ENCODE results near the gene SAMD4A. TPM values are rescaled to one million over a fixed set of nuclear protein-coding genes. Genes with fewer than 3 reads are reported as not detected.

The SAMD4A gene
- total RNA-seq, 6 experiments from 2014 or later: 33.8 to 53.7 (median 41.0) TPM

- H3K27me3 Mint-ChIP-seq (ENCODE audit: insufficient read depth): peaks cover 4% of the 10 kb centered on the region
- H3K9me3 Mint-ChIP-seq: no peaks in the 10 kb centered on the region
- peaks cover 21% of the 10 kb centered on the region for H3K4me1 Mint-ChIP-seq (ENCODE audit: low read depth)
- no peak overlapping the region for H3K4me3 Mint-ChIP-seq
- no peak overlapping the region; the same call in 1 of the 2 replicates for H3K27ac Mint-ChIP-seq
- TF ChIP-seq, protein P1, sequence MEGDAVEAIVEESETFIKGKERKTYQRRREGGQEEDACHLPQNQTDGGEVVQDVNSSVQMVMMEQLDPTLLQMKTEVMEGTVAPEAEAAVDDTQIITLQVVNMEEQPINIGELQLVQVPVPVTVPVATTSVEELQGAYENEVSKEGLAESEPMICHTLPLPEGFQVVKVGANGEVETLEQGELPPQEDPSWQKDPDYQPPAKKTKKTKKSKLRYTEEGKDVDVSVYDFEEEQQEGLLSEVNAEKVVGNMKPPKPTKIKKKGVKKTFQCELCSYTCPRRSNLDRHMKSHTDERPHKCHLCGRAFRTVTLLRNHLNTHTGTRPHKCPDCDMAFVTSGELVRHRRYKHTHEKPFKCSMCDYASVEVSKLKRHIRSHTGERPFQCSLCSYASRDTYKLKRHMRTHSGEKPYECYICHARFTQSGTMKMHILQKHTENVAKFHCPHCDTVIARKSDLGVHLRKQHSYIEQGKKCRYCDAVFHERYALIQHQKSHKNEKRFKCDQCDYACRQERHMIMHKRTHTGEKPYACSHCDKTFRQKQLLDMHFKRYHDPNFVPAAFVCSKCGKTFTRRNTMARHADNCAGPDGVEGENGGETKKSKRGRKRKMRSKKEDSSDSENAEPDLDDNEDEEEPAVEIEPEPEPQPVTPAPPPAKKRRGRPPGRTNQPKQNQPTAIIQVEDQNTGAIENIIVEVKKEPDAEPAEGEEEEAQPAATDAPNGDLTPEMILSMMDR (IDR thresholded peaks at IDR 0.05): no peak
- DNase-seq: no peak
- peaks cover 55% of the 10 kb centered on the region for H3K36me3 Mint-ChIP-seq (ENCODE audit: low read depth)
Measured at GRCh38 chr14:54787261-54787660, 220.3 kb downstream of the SAMD4A start.

DNA sequence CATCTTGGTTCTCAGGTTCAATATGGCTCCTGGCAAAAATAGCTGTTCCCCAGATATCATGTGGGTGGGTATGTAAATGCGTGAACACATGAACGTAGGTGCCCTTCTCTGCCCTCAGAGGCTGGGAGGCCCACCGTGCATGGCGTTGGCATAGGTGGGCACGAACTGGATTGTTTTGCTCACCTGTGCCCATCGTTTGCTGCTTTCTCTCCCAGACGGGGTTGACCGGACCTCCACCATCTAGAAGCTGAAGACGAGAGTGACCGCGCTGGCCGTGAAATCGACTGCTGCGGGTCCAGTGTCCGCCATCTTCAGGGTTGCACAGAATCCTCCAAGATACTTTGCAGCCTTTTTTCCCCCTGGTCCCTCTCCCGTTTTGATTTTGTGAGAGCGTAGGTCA lies 221.8 kb downstream of the SAMD4A start:
- Mint-ChIP-seq H3K4me3 (no peak overlapping the region), H3K36me3 (ENCODE audit: low read depth) (peaks cover 55% of the 10 kb centered on the region), H3K9me3 (no peaks in the 10 kb centered on the region), H3K4me1 (ENCODE audit: low read depth) (peaks cover 21% of the 10 kb centered on the region), H3K27me3 (ENCODE audit: insufficient read depth) (peaks cover 8% of the 10 kb centered on the region), H3K27ac (no peak overlapping the region)
- DNase-seq: no peak
- TF ChIP-seq, protein P1 (IDR thresholded peaks at IDR 0.05): no peak

DNA sequence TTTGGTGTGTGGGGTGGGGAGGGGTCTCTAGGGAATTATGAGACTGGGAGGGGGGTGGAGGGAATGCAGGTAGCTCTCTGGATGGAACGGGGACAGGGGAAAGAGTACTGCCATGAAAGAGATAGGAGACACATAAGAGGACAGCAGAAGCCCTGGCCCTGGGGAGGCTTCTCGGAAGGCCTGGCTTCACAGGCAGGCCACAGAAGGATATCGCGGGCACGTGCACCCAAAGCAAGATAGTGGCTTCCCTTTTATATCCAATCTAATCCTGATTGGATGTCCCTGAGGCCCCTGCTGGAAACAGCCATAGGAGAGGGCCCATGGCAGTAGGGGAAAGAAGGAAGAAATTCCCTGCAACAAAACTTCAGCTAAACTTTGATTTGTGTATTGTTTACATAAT lies 222.2 kb downstream of the SAMD4A start:
- no peak overlapping the region for H3K27ac Mint-ChIP-seq
- peaks cover 21% of the 10 kb centered on the region for H3K4me1 Mint-ChIP-seq (ENCODE audit: low read depth)
- peaks cover 60% of the 10 kb centered on the region for H3K36me3 Mint-ChIP-seq (ENCODE audit: low read depth)
- TF ChIP-seq, protein P1 (IDR thresholded peaks at IDR 0.05): no peak
- no peak overlapping the region for H3K4me3 Mint-ChIP-seq
- H3K9me3 Mint-ChIP-seq: peaks cover under 1% of the 10 kb centered on the region; the same call in 1 of the 2 replicates
- DNase-seq: no peak
- peaks cover 9% of the 10 kb centered on the region for H3K27me3 Mint-ChIP-seq (ENCODE audit: insufficient read depth)

DNA sequence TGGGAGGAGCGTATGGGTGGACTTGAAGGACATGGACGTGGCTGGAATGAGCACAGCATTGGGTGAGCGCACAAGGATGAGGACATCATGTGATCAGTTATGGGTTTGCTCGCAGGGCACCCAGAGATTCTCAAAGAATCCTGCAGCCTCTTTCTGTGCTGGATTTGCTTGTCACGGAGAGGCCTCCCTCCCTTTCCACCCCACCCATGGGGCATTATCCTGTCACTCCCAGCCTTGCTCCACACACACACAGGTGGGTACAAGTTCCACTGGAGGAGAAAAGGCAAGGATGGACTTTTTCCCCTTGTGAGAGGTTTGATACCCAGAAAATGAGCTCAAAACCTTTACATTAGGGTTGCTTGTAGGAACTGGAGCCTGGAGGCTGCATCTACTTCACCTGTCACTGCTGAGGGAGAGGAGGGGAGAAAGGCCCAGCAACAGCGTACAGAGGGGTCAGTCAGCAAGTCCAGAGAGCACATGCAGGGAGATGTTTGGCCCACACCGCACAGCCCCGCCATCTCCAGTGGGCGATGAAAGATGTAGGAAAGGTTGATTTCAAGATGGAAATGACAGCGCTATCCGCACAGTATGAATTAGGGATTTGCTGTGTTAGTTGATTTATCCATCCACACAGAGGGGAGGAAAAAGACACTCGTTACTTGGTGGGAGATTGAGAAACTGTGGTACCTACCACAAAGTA lies 223.0 kb downstream of the SAMD4A start:
- Mint-ChIP-seq H3K36me3 (ENCODE audit: low read depth) (peaks cover 67% of the 10 kb centered on the region), H3K9me3 (peaks cover 8% of the 10 kb centered on the region), H3K27me3 (ENCODE audit: insufficient read depth) (peaks cover 11% of the 10 kb centered on the region), H3K4me1 (ENCODE audit: low read depth) (peaks cover 21% of the 10 kb centered on the region), H3K27ac (no peak overlapping the region; the same call in 1 of the 2 replicates), H3K4me3 (no peak overlapping the region)
- DNase-seq: no peak
- TF ChIP-seq, protein P1 (IDR thresholded peaks at IDR 0.05): no peak

DNA sequence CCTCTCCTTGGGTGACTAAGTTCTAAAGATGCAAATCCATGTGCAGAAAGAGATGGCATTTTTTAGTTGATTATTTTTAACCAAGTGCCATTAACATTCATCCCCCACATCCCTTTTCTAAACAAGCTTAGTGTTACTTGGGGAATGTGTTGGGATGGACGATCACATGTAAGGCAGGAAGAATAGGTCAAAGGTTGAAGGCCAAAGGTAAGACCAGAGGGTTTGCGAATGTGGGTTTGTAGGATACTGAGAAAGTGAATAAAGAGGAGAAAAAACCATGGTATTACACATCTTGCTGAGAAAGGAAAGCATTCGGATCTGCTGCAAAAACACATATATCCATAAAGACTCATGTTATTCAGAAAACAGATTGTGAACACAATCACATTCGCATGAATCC lies 224.1 kb downstream of the SAMD4A start:
- Mint-ChIP-seq H3K36me3 (ENCODE audit: low read depth) (peaks cover 68% of the 10 kb centered on the region), H3K4me3 (no peak overlapping the region), H3K9me3 (peaks cover 17% of the 10 kb centered on the region), H3K27ac (no peak overlapping the region; the same call in 1 of the 2 replicates), H3K4me1 (ENCODE audit: low read depth) (peaks cover 12% of the 10 kb centered on the region), H3K27me3 (ENCODE audit: insufficient read depth) (peaks cover 11% of the 10 kb centered on the region)
- TF ChIP-seq, protein P1 (IDR thresholded peaks at IDR 0.05): no peak
- DNase-seq: no peak
